IMR-90 (cell line): Measurements from ENCODE around the gene ZNF497. TPM values are rescaled to one million over a fixed set of nuclear protein-coding genes. Genes with fewer than 3 reads are reported as not detected.

ENCODE experiments used
- ATAC-seq: fragments of 200-7000 bp; cut with Tn5 transposase; 2 replicates; pipeline ENCODE4 v1.9.1; 2020; ENCODE audit warnings: low read depth, mild to moderate bottlenecking, moderate library complexity
- BruUV-seq: library from RNA; stranded (reverse); fragments of 400-500 nt; replicated peaks from 2 replicates; lab custom pipeline; 2021; lab: Mats Ljungman, UMichigan
- CTCF ChIA-PET: fragments of 300-600 bp; formaldehyde crosslinking; extraction: SDS; loops from one replicate; lab custom pipeline; 2021; ENCODE audit warnings: antibody characterized with exemption; lab: Yijun Ruan, JAX
- POLR2A ChIA-PET: fragments of 300-600 bp; sonication (Branson Sonifier 250); formaldehyde crosslinking; loops from one replicate; lab custom pipeline; 2022; ENCODE audit warnings: antibody characterized with exemption; ENCODE audit not compliant: unreplicated experiment; lab: Charles Lee
- DNase-seq: peaks from one replicate; pipeline ENCODE4 v3.0.0; 2013
- H2AFZ ChIP-seq: replicated peaks from 2 replicates; pipeline ENCODE3; 2013; ENCODE audit warnings: low read length, mild to moderate bottlenecking; ENCODE audit not compliant: poor library complexity
- H2AK5ac ChIP-seq: 2 replicates; pipeline ENCODE4 v1.6.1; 2013; ENCODE audit warnings: low read depth, low read length, inconsistent platforms
- H2AK9ac ChIP-seq: replicated peaks from 2 replicates; pipeline ENCODE3; 2013; ENCODE audit warnings: mild to moderate bottlenecking, low read depth, low read length, moderate library complexity; ENCODE audit not compliant: poor library complexity
- H2BK120ac ChIP-seq: 2 replicates; pipeline ENCODE4 v1.6.1; 2013; ENCODE audit warnings: low read depth, low read length, inconsistent platforms
- H2BK15ac ChIP-seq: 3 replicates; pipeline ENCODE4 v1.6.1; 2013; ENCODE audit warnings: low read depth, low read length, inconsistent platforms
- H2BK20ac ChIP-seq: 2 replicates; pipeline ENCODE4 v1.6.1; 2013; ENCODE audit warnings: low read depth, mild to moderate bottlenecking, inconsistent platforms, low read length, moderate library complexity
- H2BK5ac ChIP-seq: 2 replicates; pipeline ENCODE4 v1.6.1; 2013; ENCODE audit warnings: mild to moderate bottlenecking, low read depth, low read length, inconsistent platforms; ENCODE audit not compliant: poor library complexity, severe bottlenecking
- H3K14ac ChIP-seq: replicated peaks from 2 replicates; pipeline ENCODE4 v1.6.1; 2013; ENCODE audit warnings: low read depth, low read length, inconsistent platforms
- H3K18ac ChIP-seq: 2 replicates; pipeline ENCODE4 v1.6.1; 2013; ENCODE audit warnings: low read depth, low read length, control low read depth
- H3K23ac ChIP-seq: 2 replicates; pipeline ENCODE4 v1.6.1; 2013; ENCODE audit warnings: low read depth, low read length, inconsistent platforms
- H3K27ac ChIP-seq: 2 replicates; pipeline ENCODE4 v1.5.1; 2013; ENCODE audit warnings: mild to moderate bottlenecking, control low read depth, low read length; ENCODE audit not compliant: insufficient read depth
- H3K27me3 ChIP-seq: 2 replicates; pipeline ENCODE4 v1.6.1; 2013; ENCODE audit warnings: low read length; ENCODE audit not compliant: control insufficient read depth, insufficient read depth
- H3K36me3 ChIP-seq: 2 replicates; pipeline ENCODE4 v1.6.1; 2013; ENCODE audit warnings: low read length, mixed read lengths; ENCODE audit not compliant: control insufficient read depth, insufficient read depth
- H3K4ac ChIP-seq: 2 replicates; pipeline ENCODE4 v1.6.1; 2013; ENCODE audit warnings: low read depth, low read length, inconsistent platforms
- H3K4me1 ChIP-seq: 2 replicates; pipeline ENCODE4 v1.6.1; 2013; ENCODE audit warnings: low read length, mixed read lengths; ENCODE audit not compliant: control insufficient read depth, insufficient read depth
- H3K4me2 ChIP-seq: 2 replicates; pipeline ENCODE4 v1.6.1; 2013; ENCODE audit warnings: low read depth, mild to moderate bottlenecking, control low read depth, low read length, moderate library complexity
- H3K4me3 ChIP-seq: 2 replicates; pipeline ENCODE4 v1.5.1; 2013; ENCODE audit warnings: low read depth, mild to moderate bottlenecking, control low read depth, low read length, moderate library complexity; ENCODE audit not compliant: insufficient read depth
- H3K56ac ChIP-seq: 2 replicates; pipeline ENCODE4 v1.6.1; 2013; ENCODE audit warnings: low read length, inconsistent platforms; ENCODE audit not compliant: insufficient read depth; ENCODE audit errors: extremely low read depth
- H3K79me1 ChIP-seq, 2 experiments: 2 replicates each; pipeline ENCODE4 v1.6.1; 2013; ENCODE audit warnings: low read length in 2 of 2, inconsistent platforms in 1 of 2, low read depth in 1 of 2
- H3K9ac ChIP-seq: 2 replicates; pipeline ENCODE4 v1.6.1; 2013; ENCODE audit warnings: low read depth, low read length, control low read depth
- H3K9me1 ChIP-seq: 2 replicates; pipeline ENCODE4 v1.6.1; 2013; ENCODE audit warnings: low read length, inconsistent platforms; ENCODE audit not compliant: insufficient read depth
- H3K9me3 ChIP-seq: 2 replicates; pipeline ENCODE4 v1.6.1; 2013; ENCODE audit warnings: low read length; ENCODE audit not compliant: control insufficient read depth, insufficient read depth
- H4K20me1 ChIP-seq: 2 replicates; pipeline ENCODE4 v1.6.1; 2013; ENCODE audit warnings: low read length, inconsistent platforms; ENCODE audit not compliant: insufficient read depth
- H4K5ac ChIP-seq: 2 replicates; pipeline ENCODE4 v1.6.1; 2013; ENCODE audit warnings: mild to moderate bottlenecking, low read depth, low read length, control low read depth
- H4K8ac ChIP-seq, 2 experiments: 2 replicates each; pipeline ENCODE4 v1.6.1; 2013; ENCODE audit warnings: low read depth in 2 of 2, low read length in 2 of 2, control low read depth in 1 of 2, inconsistent platforms in 1 of 2
- H4K91ac ChIP-seq: 2 replicates; pipeline ENCODE4 v1.6.1; 2013; ENCODE audit warnings: low read depth, low read length, inconsistent platforms; ENCODE audit not compliant: insufficient read depth
- BHLHE40 ChIP-seq: fragments of 150-350 bp; IDR thresholded peaks from 2 replicates; pipeline ENCODE4 v1.6.1; 2016; ENCODE audit warnings: mild to moderate bottlenecking, low read depth, low read length
- CEBPB ChIP-seq: IDR thresholded peaks from 2 replicates; pipeline ENCODE4 v1.6.1; 2012; ENCODE audit warnings: low read depth, low read length, improper control_type of control experiment
- CHD1 ChIP-seq: IDR thresholded peaks from 2 replicates; pipeline ENCODE4 v1.6.1; 2012; ENCODE audit warnings: low read depth, low read length, improper control_type of control experiment
- CTCF ChIP-seq: conservative IDR thresholded peaks from 2 replicates; pipeline ENCODE4 v1.5.1; 2012; ENCODE audit warnings: mild to moderate bottlenecking, low read depth, low read length, improper control_type of control experiment
- ELK1 ChIP-seq: fragments of 150-350 bp; IDR thresholded peaks from 2 replicates; pipeline ENCODE4 v1.6.1; 2016; ENCODE audit warnings: low read depth, mild to moderate bottlenecking, low read length, moderate library complexity, borderline replicate concordance
- FOS ChIP-seq: fragments of 150-350 bp; IDR thresholded peaks from 2 replicates; pipeline ENCODE4 v1.6.1; 2016; ENCODE audit warnings: low read depth, low read length
- MAFK ChIP-seq: IDR thresholded peaks from 2 replicates; pipeline ENCODE4 v1.6.1; 2012; ENCODE audit warnings: low read depth, low read length, improper control_type of control experiment
- MAZ ChIP-seq: IDR thresholded peaks from 2 replicates; pipeline ENCODE4 v1.6.1; 2012; ENCODE audit warnings: low read depth, mild to moderate bottlenecking, low read length, improper control_type of control experiment, moderate library complexity, borderline replicate concordance
- MXI1 ChIP-seq: IDR thresholded peaks from 2 replicates; pipeline ENCODE4 v1.6.1; 2012; ENCODE audit warnings: low read depth, mild to moderate bottlenecking, low read length, moderate library complexity, borderline replicate concordance
- NFE2L2 ChIP-seq: fragments of 150-350 bp; IDR thresholded peaks from 2 replicates; pipeline ENCODE4 v1.6.1; 2016; ENCODE audit warnings: low read depth, mild to moderate bottlenecking, low read length
- POLR2A ChIP-seq: IDR thresholded peaks from 2 replicates; pipeline ENCODE4 v1.6.1; 2012; ENCODE audit warnings: mild to moderate bottlenecking, low read depth, low read length
- RFX5 ChIP-seq: IDR thresholded peaks from 2 replicates; pipeline ENCODE4 v1.8.0; 2012; ENCODE audit warnings: low read depth, mild to moderate bottlenecking, low read length, moderate library complexity
- SMC3 ChIP-seq: fragments of 150-350 bp; IDR thresholded peaks from 2 replicates; pipeline ENCODE4 v1.6.1; 2016; ENCODE audit warnings: low read depth, mild to moderate bottlenecking, antibody characterized with exemption, low read length, moderate library complexity
- USF2 ChIP-seq: fragments of 150-350 bp; IDR thresholded peaks from 2 replicates; pipeline ENCODE4 v1.6.1; 2017; ENCODE audit warnings: mild to moderate bottlenecking, antibody characterized with exemption, low read length, low read depth
- WGBS, 2 experiments: methylation state at CpG; one replicate each; pipeline versions ENCODE4 v1.1.5 to v1.1.7; 2013; ENCODE audit warnings: missing lambda C conversion rate in 2 of 2; ENCODE audit not compliant: insufficient read length in 1 of 2; ENCODE audit errors: extremely low coverage in 2 of 2; 5-methylcytosine and 5-hydroxymethylcytosine counted together
- dilution Hi-C: fragments of 300-500 bp; cut with HindIII; formaldehyde crosslinking; loops from one replicate; pipeline ENCODE4 v1.14.3; 2018; ENCODE audit warnings: low sequenced_read_pairs; ENCODE audit not compliant: unreplicated experiment
- in situ Hi-C: fragments of 300-500 bp; cut with MboI; formaldehyde crosslinking; loops from 3 replicates; pipeline ENCODE4 v1.14.3; 2019; ENCODE audit warnings: low sequenced_read_pairs, inconsistent platforms, mixed read lengths
- intact Hi-C: fragments of 100-400 bp; cut with micrococcal nuclease; formaldehyde crosslinking; loops from 2 replicates; pipeline ENCODE4 v1.10.0; 2022
- polyA plus RNA-seq, 3 experiments: library from polyadenylated mRNA; depleted of rRNA; stranded (reverse); fragments of >200 nt; gene quantifications; 2 replicates each; pipeline ENCODE4 v1.2.3, GENCODE V29; 2012; ENCODE audit warnings: low replicate concordance in 1 of 3
- total RNA-seq: library from RNA; depleted of rRNA; stranded (reverse); fragments of >200 nt; gene quantifications from 2 replicates; pipeline ENCODE4 v1.2.3, GENCODE V29; 2012

The ZNF497 gene
- total and polyA plus RNA-seq, 2 of the 4 experiments (the other 2 are of a cell fraction) = 0.18 to 0.24 TPM

- Histone ChIP-seq H3K36me3 (peaks cover 7% of the 10 kb centered on the region; the same call in 1 of the 2 replicates), H3K23ac (no peak overlapping the region), H3K27ac (no peak overlapping the region), H4K5ac (no peak overlapping the region), H2BK20ac (no peak overlapping the region), H3K4me3 (peak overlapping the region; percentile 23), H2AK9ac (no peak overlapping the region), H4K91ac (no peak overlapping the region), H3K56ac (no peak overlapping the region), H3K27me3 (peaks cover 10% of the 10 kb centered on the region), H3K18ac (no peak overlapping the region), H3K9me1 (peaks cover 4% of the 10 kb centered on the region; the same call in 1 of the 2 replicates), H3K4me1 (peaks cover 7% of the 10 kb centered on the region; the same call in 1 of the 2 replicates), H3K9me3 (no peaks in the 10 kb centered on the region), H2AK5ac (no peak overlapping the region), H2AFZ (peak overlapping the region; percentile 76), H3K14ac (no peak overlapping the region), H3K4me2 (peak overlapping the region; percentile 86), H2BK120ac (no peak overlapping the region), H3K9ac (no peak overlapping the region), H3K4ac (no peak overlapping the region), H4K8ac (no peak overlapping the region), H2BK5ac (no peak overlapping the region), H4K20me1 (peaks cover 8% of the 10 kb centered on the region), H3K79me1 (peaks cover 0 to 14% of the 10 kb centered on the region in 2 experiments; a peak in 3 of 4 replicates), H2BK15ac (no peak overlapping the region)
- ATAC-seq (peak; percentile 59), DNase-seq (peak; percentile 43)
- in situ Hi-C loops = no loop called here
- dilution Hi-C loops = no loop called here
- POLR2A ChIA-PET = no interaction called here
- no TSS peak for BruUV-seq
- 17% methylated on average over 75 of the region's 94 CpGs; no CpG with 5 or more reads in 1 of the 2 experiments for WGBS, 2 experiments
- intact Hi-C loops = no loop called here
- CTCF ChIA-PET = no interaction called here
- no peak for TF ChIP-seq ELK1
- no peak for TF ChIP-seq SMC3
- no peak for TF ChIP-seq MAFK
- no peak for TF ChIP-seq USF2
- no peak for TF ChIP-seq POLR2A
- no peak for TF ChIP-seq BHLHE40
- TF ChIP-seq FOS = no peak
- TF ChIP-seq RFX5 = no peak
- no peak for TF ChIP-seq CTCF
- no peak for TF ChIP-seq MAZ
- no peak for TF ChIP-seq MXI1
- no peak for TF ChIP-seq CHD1
- TF ChIP-seq CEBPB = no peak
- TF ChIP-seq NFE2L2 = no peak
Measured at GRCh38 chr19:58355908-58356765, 6.4 kb downstream of the ZNF497 start.
